Mesothelial cell of epicardium (in vitro differentiated cells): ENCODE results near the gene DUX4. TPM values are rescaled to one million over a fixed set of nuclear protein-coding genes. Genes with fewer than 3 reads are reported as not detected.
"Not testable (repeated sequence)": the region's sequence is repeated elsewhere in the genome, so short reads cannot be mapped to it uniquely, and the experiment has no call there.

ENCODE experiments used
- DNase-seq, 2 experiments: peaks; one replicate each; pipeline ENCODE4 v3.0.0; 2021; ENCODE audit warnings: low spot score in 2 of 2; ENCODE audit not compliant: unreplicated experiment in 2 of 2
- H3K27ac Mint-ChIP-seq: 2 replicates; pipeline ENCODE4 v1.8.0; 2021; ENCODE audit warnings: mixed read lengths
- H3K27me3 Mint-ChIP-seq: 2 replicates; pipeline ENCODE4 v1.8.0; 2021; ENCODE audit warnings: low read depth, mixed read lengths
- H3K36me3 Mint-ChIP-seq: 2 replicates; pipeline ENCODE4 v1.8.0; 2021; ENCODE audit warnings: mixed read lengths
- H3K4me1 Mint-ChIP-seq: 2 replicates; pipeline ENCODE4 v1.8.0; 2021; ENCODE audit warnings: mixed read lengths
- H3K4me3 Mint-ChIP-seq: 2 replicates; pipeline ENCODE4 v1.8.0; 2021; ENCODE audit warnings: mild to moderate bottlenecking, moderate library complexity, mixed read lengths
- H3K9me3 Mint-ChIP-seq: 2 replicates; pipeline ENCODE4 v1.8.0; 2021; ENCODE audit warnings: mixed read lengths
- total RNA-seq: library from RNA; stranded (reverse); gene quantifications from 3 replicates; pipeline ENCODE4 v1.2.1, GENCODE V29; 2021

Gene DUX4
- total RNA-seq, result not detected in 3 replicates

GRCh38 chr4:190173428-190173827 is at the start of gene DUX4:
Gene DUX4, plus strand, starts transcription at chr4:190173774. Its CDS starts 0 bp downstream, at chr4:190173774.
- not testable (repeated sequence) for H3K36me3 Mint-ChIP-seq, DNase-seq, H3K27me3 Mint-ChIP-seq, H3K4me3 Mint-ChIP-seq, H3K9me3 Mint-ChIP-seq, H3K27ac Mint-ChIP-seq, H3K4me1 Mint-ChIP-seq

- not testable (repeated sequence) for DNase-seq, H3K4me1 Mint-ChIP-seq, H3K4me3 Mint-ChIP-seq, H3K27me3 Mint-ChIP-seq, H3K36me3 Mint-ChIP-seq, H3K9me3 Mint-ChIP-seq, H3K27ac Mint-ChIP-seq
These were observed 1.9 kb downstream of the DUX4 start for GRCh38 chr4:190175436-190175835.

- not testable (repeated sequence) for H3K4me3 Mint-ChIP-seq, H3K27ac Mint-ChIP-seq, H3K36me3 Mint-ChIP-seq, H3K4me1 Mint-ChIP-seq, H3K27me3 Mint-ChIP-seq
- peaks cover 10% of the 10 kb centered on the region for H3K9me3 Mint-ChIP-seq
- peak in 1 of 2 experiments; percentile 20 for DNase-seq
These were observed 4.4 kb downstream of the DUX4 start for GRCh38 chr4:190177727-190178605.

- not testable (repeated sequence) for H3K4me3 Mint-ChIP-seq, H3K27me3 Mint-ChIP-seq, H3K27ac Mint-ChIP-seq, H3K4me1 Mint-ChIP-seq, DNase-seq, H3K36me3 Mint-ChIP-seq
- peaks cover 10% of the 10 kb centered on the region for H3K9me3 Mint-ChIP-seq
These were observed 5.0 kb downstream of the DUX4 start for GRCh38 chr4:190178606-190178990.

DNA sequence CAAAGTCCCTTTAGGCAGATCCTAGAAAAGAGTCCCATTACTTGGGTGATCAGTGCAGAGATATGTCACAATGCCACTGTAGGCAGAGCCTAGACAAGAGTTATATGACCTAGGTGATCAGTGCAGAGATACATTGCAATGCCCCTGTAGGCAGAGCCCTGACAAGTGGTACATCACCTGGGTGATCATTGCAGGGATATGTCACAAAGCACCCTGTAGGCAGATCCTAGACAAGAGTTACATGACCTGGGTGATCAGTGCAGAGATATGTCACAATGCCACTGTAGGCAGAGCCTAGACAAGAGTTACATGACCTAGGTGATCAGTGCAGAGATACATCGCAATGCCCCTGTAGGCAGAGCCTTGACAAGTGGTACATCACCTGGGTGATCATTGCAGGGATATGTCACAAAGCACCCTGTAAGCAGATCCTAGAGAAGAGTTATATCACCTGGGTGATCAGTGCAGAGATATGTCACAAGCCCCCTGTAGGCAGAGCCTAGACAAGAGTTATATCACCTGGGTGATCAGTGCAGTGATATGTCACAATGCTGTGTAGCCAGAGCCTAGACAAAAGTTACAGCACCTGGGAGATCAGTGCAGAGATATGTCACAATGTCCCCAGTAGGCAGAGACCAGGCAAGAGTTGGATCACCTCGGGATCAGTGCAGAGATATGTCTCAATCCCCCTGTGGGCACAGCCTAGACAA is 5.6 kb downstream of the DUX4 start:
- not testable (repeated sequence) for H3K27ac Mint-ChIP-seq, H3K27me3 Mint-ChIP-seq, H3K4me1 Mint-ChIP-seq, H3K4me3 Mint-ChIP-seq, H3K36me3 Mint-ChIP-seq
- H3K9me3 Mint-ChIP-seq, result peaks cover 10% of the 10 kb centered on the region
- DNase-seq, result peak in 1 of 2 experiments; percentile 21

- not testable (repeated sequence) for H3K4me3 Mint-ChIP-seq, H3K27ac Mint-ChIP-seq, H3K4me1 Mint-ChIP-seq, H3K27me3 Mint-ChIP-seq, DNase-seq, H3K36me3 Mint-ChIP-seq
- H3K9me3 Mint-ChIP-seq, result peaks cover 10% of the 10 kb centered on the region
These were observed 6.1 kb downstream of the DUX4 start for GRCh38 chr4:190179740-190180094.

DNA sequence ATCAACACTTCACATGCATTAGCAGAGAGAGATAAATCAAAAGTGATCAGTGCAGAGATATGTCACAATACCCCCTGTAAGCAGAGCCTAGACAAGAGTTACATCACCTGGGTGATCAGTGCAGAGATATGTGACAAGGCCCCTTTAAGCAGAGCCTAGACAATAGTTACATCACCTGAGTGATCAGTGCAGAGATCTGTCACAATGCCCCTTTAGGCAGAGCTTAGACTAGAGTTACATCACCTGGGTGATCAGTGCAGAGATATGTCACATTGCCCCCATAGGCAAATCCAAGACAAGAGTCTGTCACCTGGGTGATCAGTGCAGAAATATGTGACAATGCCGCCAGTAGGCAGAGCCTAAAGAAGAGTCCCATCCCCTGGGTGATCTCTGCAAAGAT is 7.4 kb downstream of the DUX4 start:
- H3K4me3 Mint-ChIP-seq, DNase-seq, H3K9me3 Mint-ChIP-seq, H3K36me3 Mint-ChIP-seq, H3K4me1 Mint-ChIP-seq, H3K27me3 Mint-ChIP-seq, H3K27ac Mint-ChIP-seq: not testable (repeated sequence)

DNA sequence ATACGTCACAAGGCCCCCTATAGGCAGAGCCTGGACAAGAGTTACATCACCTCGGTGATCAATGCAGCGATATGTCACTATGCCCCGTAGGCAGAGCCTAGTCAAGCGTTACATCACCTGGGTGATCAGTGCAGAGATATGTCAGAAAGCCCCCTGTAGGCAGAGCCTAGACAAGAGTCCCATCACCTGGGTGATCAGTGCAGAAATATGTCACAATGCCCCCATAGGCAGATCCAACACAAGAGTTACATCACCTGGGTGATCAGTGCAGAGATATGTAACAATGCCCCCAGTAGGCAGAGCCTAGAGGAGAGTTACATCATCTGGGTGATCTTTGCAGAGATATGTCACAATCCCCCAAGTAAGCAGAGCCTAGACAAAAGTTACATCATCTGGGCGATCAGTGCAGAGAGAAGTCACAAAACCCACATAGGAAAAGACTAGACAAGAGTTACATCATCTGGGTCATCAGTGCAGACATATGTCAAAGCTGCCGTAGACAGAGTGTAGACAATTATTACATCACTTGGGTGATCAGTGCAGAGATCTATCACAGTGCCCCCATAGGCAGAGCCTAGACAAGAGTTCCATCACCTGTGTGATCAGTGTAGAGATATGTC is 8.0 kb downstream of the DUX4 start:
- not testable (repeated sequence) for H3K4me3 Mint-ChIP-seq, H3K36me3 Mint-ChIP-seq, H3K4me1 Mint-ChIP-seq, H3K27ac Mint-ChIP-seq, H3K27me3 Mint-ChIP-seq, H3K9me3 Mint-ChIP-seq
- DNase-seq, result peak; percentile 31 to 39

- not testable (repeated sequence) for H3K4me3 Mint-ChIP-seq, H3K36me3 Mint-ChIP-seq, H3K9me3 Mint-ChIP-seq, H3K27ac Mint-ChIP-seq, H3K27me3 Mint-ChIP-seq, DNase-seq, H3K4me1 Mint-ChIP-seq
These were observed 29.9 kb downstream of the DUX4 start for GRCh38 chr4:190203510-190203909.

Other genes with a start within 250 kb of the DUX4 start
- gene FRG1, start 232.9 kb upstream of the DUX4 start, total RNA-seq, result 30.5 to 37.2 TPM (median 37.0 TPM) in 3 replicates
- gene FRG2, start 146.5 kb upstream of the DUX4 start, total RNA-seq, result not detected in 3 replicates
- not detected in 3 replicates for gene DBET, start 109.3 kb upstream of the DUX4 start, total RNA-seq